CD14-positive monocyte (primary cell): ENCODE measurements around the gene RPS4Y1. TPM values are rescaled to one million over a fixed set of nuclear protein-coding genes. Genes with fewer than 3 reads are reported as not detected.

Experiments
- DNase-seq, 3 donors: peaks; one replicate each; pipeline ENCODE4 v3.0.0-alpha.2; 2011 to 2022
- H2AFZ ChIP-seq: 2 replicates; pipeline ENCODE4 v1.6.0; 2012; ENCODE audit warnings: mild to moderate bottlenecking, low read depth, low read length, inconsistent platforms; ENCODE audit not compliant: insufficient read depth, poor library complexity, severe bottlenecking
- H3K27ac ChIP-seq, 2 donors: 1 replicate in 1 of 2; 2 replicates in 1 of 2; pipeline ENCODE4 v1.5.1; 2012 to 2013; ENCODE audit warnings: low read length in 2 of 2, control low read depth in 1 of 2, inconsistent platforms in 1 of 2, low read depth in 1 of 2, mild to moderate bottlenecking in 1 of 2
- H3K27me3 ChIP-seq, 2 donors: one replicate each; pipeline versions ENCODE4 v1.6.0 to v1.6.1; 2011 to 2013; ENCODE audit warnings: low read length in 2 of 2; ENCODE audit not compliant: control insufficient read depth in 2 of 2, insufficient read depth in 2 of 2
- H3K36me3 ChIP-seq, 2 donors: replicated peaks in 1 of 2; 1 replicate in 1 of 2; 2 replicates in 1 of 2; pipeline versions ENCODE4 v1.5.1 to v1.6.1; 2012 to 2013; ENCODE audit warnings: low read length in 2 of 2, control low read depth in 1 of 2, inconsistent platforms in 1 of 2, mild to moderate bottlenecking in 1 of 2; ENCODE audit not compliant: insufficient read depth in 2 of 2, control insufficient read depth in 1 of 2
- H3K4me1 ChIP-seq, 2 donors: 1 replicate in 1 of 2; 2 replicates in 1 of 2; pipeline versions ENCODE4 v1.5.1 to v1.6.1; 2012 to 2013; ENCODE audit warnings: low read length in 2 of 2, control low read depth in 1 of 2, inconsistent platforms in 1 of 2, mild to moderate bottlenecking in 1 of 2, moderate library complexity in 1 of 2; ENCODE audit not compliant: insufficient read depth in 2 of 2, control insufficient read depth in 1 of 2
- H3K4me2 ChIP-seq: replicated peaks from 2 replicates; pipeline ENCODE3; 2012; ENCODE audit warnings: low read length, moderate library complexity, mild to moderate bottlenecking; ENCODE audit not compliant: poor library complexity, severe bottlenecking; ENCODE audit errors: extremely low read depth
- H3K4me3 ChIP-seq, 3 experiments: fragments of 200-600 bp in 1 of 3; sonication (generic) in 1 of 3; replicated peaks in 1 of 3; 1 replicate in 2 of 3; 2 replicates in 1 of 3; pipeline ENCODE4 v1.5.1; 2011 to 2013; ENCODE audit warnings: low read length in 3 of 3, mild to moderate bottlenecking in 3 of 3, control low read depth in 2 of 3, low read depth in 2 of 3, inconsistent platforms in 1 of 3, moderate library complexity in 1 of 3
- H3K79me2 ChIP-seq: 2 replicates; pipeline ENCODE4 v1.6.0; 2012; ENCODE audit warnings: mild to moderate bottlenecking, control low read depth, inconsistent platforms, low read length, moderate library complexity; ENCODE audit not compliant: insufficient read depth
- H3K9ac ChIP-seq: 2 replicates; pipeline ENCODE4 v1.6.0; 2017; ENCODE audit warnings: low read length, mild to moderate bottlenecking; ENCODE audit not compliant: insufficient read depth, poor library complexity, severe bottlenecking
- H3K9me3 ChIP-seq, 2 donors: replicated peaks in 1 of 2; 1 replicate in 1 of 2; 2 replicates in 1 of 2; pipeline versions ENCODE4 v1.5.1 to v1.6.1; 2012 to 2013; ENCODE audit warnings: low read length in 2 of 2, control low read depth in 1 of 2; ENCODE audit not compliant: control insufficient read depth in 1 of 2, insufficient read depth in 1 of 2
- H4K20me1 ChIP-seq: 2 replicates; pipeline ENCODE4 v1.6.0; 2012; ENCODE audit warnings: mild to moderate bottlenecking, low read length, control low read depth, moderate library complexity; ENCODE audit not compliant: insufficient read depth
- H3K27ac Mint-ChIP-seq, 7 donors: one replicate each; pipeline ENCODE4 v1.8.0; 2020; ENCODE audit warnings: mild to moderate bottlenecking in 7 of 7, mixed read lengths in 7 of 7, moderate library complexity in 6 of 7, inconsistent platforms in 2 of 7
- H3K27me3 Mint-ChIP-seq, 3 donors: one replicate each; pipeline ENCODE4 v1.8.0; 2021 to 2022; ENCODE audit warnings: low read depth in 3 of 3, mild to moderate bottlenecking in 3 of 3, mixed read lengths in 3 of 3, moderate library complexity in 3 of 3, inconsistent platforms in 1 of 3
- H3K36me3 Mint-ChIP-seq, 2 donors: one replicate each; pipeline ENCODE4 v1.8.0; 2020; ENCODE audit warnings: mixed read lengths in 2 of 2, inconsistent platforms in 1 of 2, mild to moderate bottlenecking in 1 of 2
- H3K4me1 Mint-ChIP-seq: one replicate; pipeline ENCODE4 v1.8.0; 2020; ENCODE audit warnings: mild to moderate bottlenecking, mixed read lengths
- H3K4me3 Mint-ChIP-seq, 2 donors: one replicate each; pipeline ENCODE4 v1.8.0; 2020; ENCODE audit warnings: mild to moderate bottlenecking in 2 of 2, mixed read lengths in 2 of 2, moderate library complexity in 1 of 2
- H3K9me3 Mint-ChIP-seq, 7 donors: one replicate each; pipeline ENCODE4 v1.8.0; 2020 to 2022; ENCODE audit warnings: mixed read lengths in 7 of 7, mild to moderate bottlenecking in 6 of 7, moderate library complexity in 6 of 7, inconsistent platforms in 2 of 7
- WGBS: methylation state at CpG from one replicate; pipeline ENCODE4 v1.1.5; 2013; ENCODE audit warnings: missing lambda C conversion rate; ENCODE audit not compliant: insufficient coverage; 5-methylcytosine and 5-hydroxymethylcytosine counted together
- intact Hi-C, 2 donors: fragments of 100-400 bp; cut with micrococcal nuclease; formaldehyde crosslinking; loops; one replicate each; pipeline versions ENCODE4 v1.15.0 to v1.15.1; 2023
- polyA plus RNA-seq, 3 donors: library from polyadenylated mRNA; depleted of rRNA in 1 of 3; unstranded in 2 of 3; stranded (reverse) in 1 of 3; fragments of 300-500 nt in 2 of 3; fragments of >200 nt in 1 of 3; fragmentation: Illumina TruSeq in 2 of 3; gene quantifications; 1 replicate in 2 of 3; 2 replicates in 1 of 3; pipeline ENCODE4 v1.2.3, GENCODE V29; 2012 to 2021
- TF ChIP-seq, protein P1 (sequence below): fragments of 200-600 bp; IDR thresholded peaks from one replicate; pipeline ENCODE4 v1.8.0; 2022; ENCODE audit warnings: antibody characterized with exemption, mild to moderate bottlenecking

The RPS4Y1 gene
- polyA plus RNA-seq, 3 donors = not detected

DNA sequence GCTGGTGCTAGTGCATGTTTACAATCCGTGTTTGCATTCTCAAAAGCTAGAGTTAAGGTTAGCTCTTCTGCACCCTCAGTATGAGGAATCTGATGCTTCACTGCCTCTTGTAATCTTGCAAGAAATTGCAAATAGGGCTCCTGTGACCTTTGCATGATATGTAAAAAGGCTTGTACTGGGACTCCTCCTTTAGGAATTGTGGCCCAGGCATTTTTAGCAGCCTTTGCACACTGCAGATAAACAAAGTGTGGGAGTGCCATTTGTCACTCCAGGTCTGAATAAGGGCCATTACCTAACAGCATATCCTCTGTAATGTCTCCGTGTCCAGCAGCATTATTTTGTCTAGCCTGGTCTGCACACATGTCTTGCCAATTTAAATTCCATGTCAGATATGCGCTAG lies 44.5 kb downstream of the RPS4Y1 start:
- no peaks in the 10 kb centered on the region for H3K36me3 ChIP-seq
- Mint-ChIP-seq H3K27ac (no peak overlapping the region), H3K9me3 (peaks cover 0 to 9% (median 0%) of the 10 kb centered on the region in 7 donors), H3K36me3 (no peaks in the 10 kb centered on the region), H3K4me1 (peaks cover 15% of the 10 kb centered on the region), H3K27me3 (peaks cover 0 to 2% (median 0%) of the 10 kb centered on the region in 3 donors), H3K4me3 (no peak overlapping the region)
- no peak for DNase-seq
- intact Hi-C loops = no loop called here
- H3K27me3 ChIP-seq = no peaks in the 10 kb centered on the region
- WGBS = 51% methylated on average over 2 of the region's 3 CpGs
- no peak overlapping the region for H3K4me2 ChIP-seq
- H3K27ac ChIP-seq = no peak overlapping the region
- H3K9ac ChIP-seq = no peak overlapping the region
- H3K4me3 ChIP-seq = no peak overlapping the region
- H2AFZ ChIP-seq = no peak overlapping the region
- H3K79me2 ChIP-seq = no peaks in the 10 kb centered on the region
- no peaks in the 10 kb centered on the region for H3K4me1 ChIP-seq
- no peaks in the 10 kb centered on the region for H3K9me3 ChIP-seq
- H4K20me1 ChIP-seq = no peaks in the 10 kb centered on the region
- TF ChIP-seq, protein P1, sequence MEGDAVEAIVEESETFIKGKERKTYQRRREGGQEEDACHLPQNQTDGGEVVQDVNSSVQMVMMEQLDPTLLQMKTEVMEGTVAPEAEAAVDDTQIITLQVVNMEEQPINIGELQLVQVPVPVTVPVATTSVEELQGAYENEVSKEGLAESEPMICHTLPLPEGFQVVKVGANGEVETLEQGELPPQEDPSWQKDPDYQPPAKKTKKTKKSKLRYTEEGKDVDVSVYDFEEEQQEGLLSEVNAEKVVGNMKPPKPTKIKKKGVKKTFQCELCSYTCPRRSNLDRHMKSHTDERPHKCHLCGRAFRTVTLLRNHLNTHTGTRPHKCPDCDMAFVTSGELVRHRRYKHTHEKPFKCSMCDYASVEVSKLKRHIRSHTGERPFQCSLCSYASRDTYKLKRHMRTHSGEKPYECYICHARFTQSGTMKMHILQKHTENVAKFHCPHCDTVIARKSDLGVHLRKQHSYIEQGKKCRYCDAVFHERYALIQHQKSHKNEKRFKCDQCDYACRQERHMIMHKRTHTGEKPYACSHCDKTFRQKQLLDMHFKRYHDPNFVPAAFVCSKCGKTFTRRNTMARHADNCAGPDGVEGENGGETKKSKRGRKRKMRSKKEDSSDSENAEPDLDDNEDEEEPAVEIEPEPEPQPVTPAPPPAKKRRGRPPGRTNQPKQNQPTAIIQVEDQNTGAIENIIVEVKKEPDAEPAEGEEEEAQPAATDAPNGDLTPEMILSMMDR = no peak

DNA sequence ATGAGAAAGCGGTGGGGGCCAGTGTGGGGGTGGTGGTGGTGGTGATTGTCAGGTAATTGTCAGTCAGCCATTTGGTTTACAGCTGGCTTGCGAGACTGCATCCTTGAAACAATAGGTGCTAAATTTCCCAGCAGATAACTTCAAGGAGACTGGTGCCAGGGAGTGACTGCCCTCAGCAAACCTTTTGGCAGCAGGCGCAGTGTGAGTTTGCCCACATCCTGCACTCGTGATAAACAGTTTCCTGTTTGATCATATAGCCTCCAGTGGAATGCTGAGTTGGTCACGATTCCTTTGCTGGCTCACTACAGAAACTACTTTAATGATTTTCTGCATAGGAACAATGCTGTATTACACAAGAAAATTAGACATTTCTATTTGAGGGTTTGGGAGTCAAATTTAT lies 46.0 kb downstream of the RPS4Y1 start:
- peak in 2 of 3 donors; percentile 1 to 11 for DNase-seq
- Mint-ChIP-seq H3K4me1 (peaks cover 17% of the 10 kb centered on the region), H3K27me3 (peaks cover 0 to 2% (median 0%) of the 10 kb centered on the region in 3 donors), H3K36me3 (no peaks in the 10 kb centered on the region), H3K27ac (no peak overlapping the region), H3K9me3 (peaks cover 0 to 5% (median 0%) of the 10 kb centered on the region in 7 donors), H3K4me3 (no peak overlapping the region)
- intact Hi-C loops = no loop called here
- no peaks in the 10 kb centered on the region for H4K20me1 ChIP-seq
- no peaks in the 10 kb centered on the region for H3K9me3 ChIP-seq
- WGBS = no CpG with 5 or more reads among the region's 5 CpGs
- no peak overlapping the region for H3K27ac ChIP-seq
- no peak overlapping the region for H3K9ac ChIP-seq
- H2AFZ ChIP-seq = no peak overlapping the region
- H3K27me3 ChIP-seq = no peaks in the 10 kb centered on the region
- no peak overlapping the region for H3K4me3 ChIP-seq
- H3K36me3 ChIP-seq = no peaks in the 10 kb centered on the region
- H3K4me2 ChIP-seq = no peak overlapping the region
- no peaks in the 10 kb centered on the region for H3K4me1 ChIP-seq
- H3K79me2 ChIP-seq = no peaks in the 10 kb centered on the region
- TF ChIP-seq, protein P1 = no peak
